ENCODE results near the gene CNRIP1.

- TF ChIP-seq, protein P1, sequence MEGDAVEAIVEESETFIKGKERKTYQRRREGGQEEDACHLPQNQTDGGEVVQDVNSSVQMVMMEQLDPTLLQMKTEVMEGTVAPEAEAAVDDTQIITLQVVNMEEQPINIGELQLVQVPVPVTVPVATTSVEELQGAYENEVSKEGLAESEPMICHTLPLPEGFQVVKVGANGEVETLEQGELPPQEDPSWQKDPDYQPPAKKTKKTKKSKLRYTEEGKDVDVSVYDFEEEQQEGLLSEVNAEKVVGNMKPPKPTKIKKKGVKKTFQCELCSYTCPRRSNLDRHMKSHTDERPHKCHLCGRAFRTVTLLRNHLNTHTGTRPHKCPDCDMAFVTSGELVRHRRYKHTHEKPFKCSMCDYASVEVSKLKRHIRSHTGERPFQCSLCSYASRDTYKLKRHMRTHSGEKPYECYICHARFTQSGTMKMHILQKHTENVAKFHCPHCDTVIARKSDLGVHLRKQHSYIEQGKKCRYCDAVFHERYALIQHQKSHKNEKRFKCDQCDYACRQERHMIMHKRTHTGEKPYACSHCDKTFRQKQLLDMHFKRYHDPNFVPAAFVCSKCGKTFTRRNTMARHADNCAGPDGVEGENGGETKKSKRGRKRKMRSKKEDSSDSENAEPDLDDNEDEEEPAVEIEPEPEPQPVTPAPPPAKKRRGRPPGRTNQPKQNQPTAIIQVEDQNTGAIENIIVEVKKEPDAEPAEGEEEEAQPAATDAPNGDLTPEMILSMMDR (optimal IDR thresholded peaks at IDR 0.05 in 1 of 3, IDR thresholded peaks at IDR 0.05 in 1 of 3, conservative IDR thresholded peaks at IDR 0.05 in 1 of 3; ENCODE audit: extremely low read depth in 1 of 3, insufficient read depth in 2 of 3, low read length in 3 of 3) = peak in 2 of 3 experiments; percentile 6 to 14
- no peak for TF ChIP-seq EZH2 (IDR thresholded peaks at IDR 0.05; ENCODE audit: low read length)
Measured at GRCh38 chr2:68294187-68294586, 25.6 kb downstream of the CNRIP1 start.
